GM19438 (cell line): ENCODE results near the gene CARMIL3.

ENCODE experiments used
- ATAC-seq: cut with Tn5 transposase; IDR thresholded peaks from one replicate; pipeline ENCODE4 v1.9.1; 2021; ENCODE audit warnings: low read depth; ENCODE audit not compliant: unreplicated experiment

Gene CARMIL3

DNA sequence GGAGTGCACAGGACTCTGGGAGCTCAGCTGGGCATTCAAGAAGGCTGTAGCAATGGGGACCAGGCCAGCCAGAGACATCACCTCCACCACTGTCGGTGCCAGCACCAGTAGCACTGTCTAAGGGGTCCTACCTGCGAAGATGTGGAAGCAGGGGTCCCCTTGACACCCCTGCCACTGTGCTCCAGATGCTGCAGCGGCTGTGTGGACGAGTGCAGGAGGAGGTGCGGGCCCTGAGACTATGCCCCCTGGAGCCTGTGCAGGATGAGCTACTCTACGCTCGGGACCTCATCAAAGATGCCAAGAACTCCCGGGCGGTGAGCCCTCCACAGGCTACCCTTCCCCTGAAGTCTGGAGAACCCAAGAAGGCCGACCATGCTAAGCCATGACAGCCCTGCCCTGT is 8.6 kb downstream of the CARMIL3 start:
- no peak for ATAC-seq

DNA sequence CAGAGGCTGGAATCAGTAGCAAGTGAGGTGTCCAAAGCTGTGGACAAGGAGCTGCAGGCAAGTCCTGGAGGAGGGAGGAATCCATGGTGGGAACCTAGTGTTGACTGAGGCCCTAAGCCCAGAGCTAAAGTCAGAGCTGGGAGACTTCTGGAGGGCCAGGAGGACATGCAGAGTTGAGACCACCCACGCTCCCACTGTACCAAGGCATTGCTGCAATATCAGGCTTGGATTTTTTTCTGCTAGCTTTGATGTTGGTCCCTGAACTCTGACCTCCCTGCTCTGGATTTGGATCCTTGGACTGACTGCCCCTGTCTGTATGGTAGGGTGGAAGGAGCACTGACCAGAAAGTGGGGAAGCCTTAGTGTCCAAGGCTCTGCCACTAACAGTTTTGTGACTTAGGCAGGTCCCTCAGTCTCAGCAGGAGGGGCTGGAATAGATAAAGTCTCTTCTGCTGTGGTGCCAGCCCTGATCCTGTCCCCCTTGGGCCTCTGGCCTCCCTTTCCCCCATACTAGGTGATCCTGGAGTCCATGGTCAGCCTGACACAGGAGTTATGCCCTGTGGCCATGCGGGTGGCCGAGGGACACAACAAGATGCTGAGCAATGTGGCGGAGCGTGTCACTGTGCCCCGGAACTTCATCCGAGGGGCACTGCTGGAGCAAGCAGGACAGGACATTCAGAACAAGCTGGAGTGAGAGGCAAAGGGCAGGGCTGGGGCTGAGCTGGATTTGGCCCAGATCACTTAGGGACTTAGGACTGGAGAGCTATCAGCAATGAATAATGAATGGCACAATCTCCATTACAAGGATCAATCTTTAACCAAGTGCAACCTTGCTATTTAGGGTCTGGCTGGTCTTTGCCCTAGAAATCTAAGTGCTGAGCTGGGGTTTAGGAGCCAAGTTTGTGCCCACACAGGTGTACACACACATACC is 9.4 kb downstream of the CARMIL3 start:
- ATAC-seq: no peak

DNA sequence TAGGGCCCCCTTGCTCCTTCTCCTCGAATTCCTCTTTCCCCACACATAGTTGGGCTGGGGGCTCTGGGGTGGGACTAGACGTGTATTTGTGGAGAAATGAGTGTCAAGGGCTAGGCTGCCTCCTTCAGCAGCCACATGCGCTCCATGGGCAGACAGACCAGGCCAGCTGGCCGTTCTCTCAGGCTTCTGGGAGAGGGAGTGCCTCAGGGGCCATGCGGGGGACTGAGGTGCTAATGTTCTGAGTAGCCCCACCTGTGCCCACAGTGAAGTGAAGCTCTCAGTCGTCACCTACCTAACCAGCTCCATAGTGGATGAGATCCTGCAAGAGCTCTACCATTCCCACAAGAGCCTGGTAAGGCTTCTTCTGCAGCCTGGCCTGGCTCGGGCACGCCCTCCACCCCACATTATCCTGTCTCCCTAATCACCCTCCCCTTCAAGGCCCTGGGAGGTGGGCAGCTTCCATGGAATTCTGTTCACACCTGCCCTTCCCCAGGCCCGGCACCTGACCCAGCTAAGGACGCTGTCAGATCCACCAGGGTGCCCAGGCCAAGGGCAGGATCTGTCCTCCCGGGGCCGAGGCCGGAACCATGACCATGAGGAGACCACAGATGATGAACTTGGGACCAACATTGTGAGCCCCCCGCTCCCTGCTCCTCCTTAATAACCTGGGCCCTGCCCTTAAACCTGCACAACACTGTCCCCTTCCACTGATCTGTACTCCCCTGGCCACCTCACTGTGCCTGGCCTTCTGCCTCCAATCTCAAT is 10.6 kb downstream of the CARMIL3 start:
- ATAC-seq: no peak

DNA sequence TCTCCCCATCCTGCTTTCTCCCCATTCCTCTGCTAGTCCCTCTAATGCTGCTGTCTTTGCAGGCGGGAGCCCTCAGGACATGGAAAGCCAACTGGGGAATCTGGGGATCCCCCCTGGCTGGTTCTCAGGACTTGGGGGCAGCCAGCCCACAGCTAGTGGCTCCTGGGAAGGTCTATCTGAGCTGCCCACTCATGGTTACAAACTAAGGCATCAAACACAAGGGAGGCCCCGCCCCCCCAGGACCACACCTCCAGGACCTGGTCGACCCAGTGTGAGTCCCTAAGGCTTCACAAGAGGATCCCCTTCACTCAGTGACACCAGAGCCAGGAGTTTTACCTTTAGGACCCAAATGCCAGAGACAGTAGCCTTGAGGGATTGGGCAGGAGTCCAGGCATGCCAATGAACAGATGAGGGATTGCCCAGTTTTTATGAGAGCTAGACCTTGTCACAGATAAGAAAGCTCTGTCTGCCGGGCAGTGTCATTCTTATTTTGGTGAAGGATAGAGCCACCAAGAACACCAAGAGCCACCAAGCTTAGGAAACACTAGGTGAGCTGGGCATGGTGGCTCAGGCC is 11.5 kb downstream of the CARMIL3 start:
- no peak for ATAC-seq

DNA sequence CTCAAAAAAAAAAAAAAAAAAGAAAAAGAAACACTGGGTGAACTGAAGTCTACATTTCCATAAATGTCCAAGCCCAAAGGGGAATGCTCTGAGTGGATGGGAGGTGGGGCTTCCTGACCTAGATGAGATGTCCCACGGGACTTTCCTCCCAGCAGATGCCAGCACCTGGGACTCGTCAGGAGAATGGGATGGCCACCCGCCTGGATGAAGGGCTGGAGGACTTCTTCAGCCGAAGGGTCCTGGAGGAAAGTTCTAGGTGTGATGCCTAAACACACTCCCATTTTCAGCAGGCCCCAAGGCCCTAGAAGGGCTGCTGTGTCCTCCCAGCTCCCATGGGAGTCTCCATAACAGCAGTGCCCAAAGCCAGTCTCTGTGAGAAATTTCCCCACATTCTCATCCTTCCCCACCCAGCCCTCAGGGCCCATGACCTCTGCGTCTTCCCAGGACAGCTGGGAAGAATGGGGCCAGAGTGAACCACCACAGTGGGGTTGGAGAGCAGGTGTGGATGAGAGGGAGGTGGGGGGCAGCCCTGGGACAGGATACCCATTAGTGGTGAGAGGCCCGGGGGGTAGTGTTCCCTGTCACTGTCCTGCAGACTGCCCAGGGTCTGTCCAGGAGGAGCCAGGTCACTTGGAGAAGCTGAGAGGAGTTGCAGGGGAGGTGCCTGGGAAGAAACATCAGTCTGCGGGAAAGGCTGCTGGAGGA is 12.4 kb downstream of the CARMIL3 start:
- no peak for ATAC-seq

DNA sequence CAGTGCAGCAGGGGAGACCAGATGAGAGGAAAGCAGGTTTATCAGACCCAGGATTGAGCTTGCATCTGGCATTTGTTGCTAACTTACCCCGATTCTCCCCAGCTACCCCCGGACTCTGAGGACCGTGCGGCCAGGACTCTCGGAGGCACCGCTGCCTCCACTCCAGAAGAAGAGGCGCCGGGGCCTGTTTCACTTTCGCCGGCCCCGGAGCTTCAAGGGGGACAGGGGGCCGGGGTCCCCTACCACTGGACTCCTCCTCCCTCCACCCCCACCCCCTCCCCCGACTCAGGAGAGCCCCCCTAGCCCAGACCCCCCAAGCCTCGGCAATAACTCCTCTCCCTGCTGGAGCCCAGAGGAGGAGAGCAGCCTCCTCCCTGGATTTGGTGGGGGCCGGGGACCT is 13.0 kb downstream of the CARMIL3 start:
- ATAC-seq: no peak

DNA sequence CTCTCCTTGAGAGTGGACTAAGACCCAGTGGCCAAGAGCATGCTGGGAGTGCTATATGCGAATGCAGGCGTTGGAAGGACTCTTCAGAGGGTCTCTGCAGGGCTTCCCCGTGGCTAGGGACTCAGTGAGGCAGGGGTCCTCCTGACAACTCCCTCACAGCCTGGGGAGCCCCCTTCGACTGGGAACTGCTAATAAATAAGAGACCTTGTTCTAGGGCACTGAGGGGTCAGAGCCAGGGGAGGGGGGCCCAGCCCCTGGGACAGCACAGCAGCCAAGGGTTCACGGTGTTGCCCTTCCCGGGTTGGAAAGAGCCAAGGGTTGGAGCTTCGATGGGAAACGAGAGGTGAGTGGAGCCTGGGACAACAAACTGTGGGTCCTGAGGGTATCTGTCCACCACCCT is 13.6 kb downstream of the CARMIL3 start:
- no peak for ATAC-seq

DNA sequence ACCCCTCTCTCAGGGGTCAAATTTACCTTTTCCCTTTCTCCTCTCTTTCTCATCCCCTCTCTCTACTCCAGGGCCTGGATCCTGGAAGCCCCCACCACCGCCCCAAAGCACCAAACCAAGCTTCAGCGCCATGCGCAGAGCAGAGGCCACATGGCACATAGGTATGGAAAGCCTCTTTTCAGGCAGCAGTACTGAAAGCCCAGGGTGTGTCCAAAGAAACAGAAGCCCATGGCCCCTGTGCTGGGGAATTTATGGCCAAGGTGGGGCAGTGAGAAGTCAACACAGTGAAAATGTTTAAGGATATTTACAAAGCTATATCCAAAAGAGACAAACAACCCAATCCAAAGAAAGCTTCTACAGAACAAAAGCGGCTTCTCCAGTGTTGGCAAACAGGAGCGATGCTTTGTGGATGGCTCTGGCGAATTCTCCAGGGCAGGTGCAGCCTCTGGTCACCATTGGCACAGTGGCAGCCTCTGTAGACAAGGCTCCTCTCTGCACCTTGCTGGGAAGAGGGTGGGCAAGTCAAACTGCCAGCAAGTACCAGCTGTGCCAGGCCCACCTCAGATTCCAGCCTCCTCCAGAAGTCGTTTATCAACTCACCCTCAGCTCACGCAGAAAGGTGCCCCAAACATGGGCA is 14.8 kb downstream of the CARMIL3 start:
- ATAC-seq: no peak

DNA sequence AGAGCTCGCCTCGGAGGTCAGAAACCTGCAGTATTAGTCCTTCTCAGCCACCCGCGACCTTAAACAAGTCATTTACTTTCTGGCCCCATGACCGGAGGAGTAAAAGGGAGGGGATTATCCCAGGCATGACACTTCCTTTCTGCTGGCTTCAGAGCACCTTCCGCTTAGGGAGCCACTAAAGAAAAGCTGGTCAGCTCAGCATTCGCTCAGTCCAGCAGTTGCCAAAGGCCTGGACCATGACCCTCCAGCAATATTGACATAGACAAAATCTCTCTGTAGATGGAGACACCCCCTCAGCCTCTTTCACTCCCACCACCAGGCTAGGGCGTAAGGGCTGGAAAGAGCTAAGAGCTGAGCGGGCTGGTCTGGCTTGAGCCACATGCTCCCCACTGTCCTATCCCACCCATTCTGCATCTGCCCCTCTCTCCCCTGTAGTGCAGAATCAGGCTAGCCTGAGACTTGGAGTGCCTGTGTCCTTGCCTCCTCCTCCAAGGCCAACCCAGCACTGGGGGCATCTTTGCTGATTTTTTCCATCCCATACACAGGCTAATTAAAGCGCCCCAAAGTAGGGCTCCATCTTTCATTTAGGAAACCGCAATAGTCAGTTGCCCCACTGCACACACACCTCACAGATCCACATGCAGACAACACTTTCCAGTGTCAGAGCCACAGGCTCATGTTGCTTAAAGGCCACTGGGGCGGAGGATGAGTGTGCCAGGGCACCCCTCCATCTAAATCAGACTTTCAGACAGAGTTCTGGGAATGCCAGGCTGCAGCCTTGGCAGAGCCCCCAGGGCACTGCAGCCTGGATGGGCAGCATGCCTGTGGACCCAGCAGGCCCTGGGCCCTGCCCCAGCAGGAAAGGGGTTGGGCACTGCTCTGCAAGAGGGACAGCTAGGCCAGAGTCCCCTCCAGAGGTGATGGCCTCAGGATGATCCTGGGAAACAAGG is 15.6 kb downstream of the CARMIL3 start:
- no peak for ATAC-seq

DNA sequence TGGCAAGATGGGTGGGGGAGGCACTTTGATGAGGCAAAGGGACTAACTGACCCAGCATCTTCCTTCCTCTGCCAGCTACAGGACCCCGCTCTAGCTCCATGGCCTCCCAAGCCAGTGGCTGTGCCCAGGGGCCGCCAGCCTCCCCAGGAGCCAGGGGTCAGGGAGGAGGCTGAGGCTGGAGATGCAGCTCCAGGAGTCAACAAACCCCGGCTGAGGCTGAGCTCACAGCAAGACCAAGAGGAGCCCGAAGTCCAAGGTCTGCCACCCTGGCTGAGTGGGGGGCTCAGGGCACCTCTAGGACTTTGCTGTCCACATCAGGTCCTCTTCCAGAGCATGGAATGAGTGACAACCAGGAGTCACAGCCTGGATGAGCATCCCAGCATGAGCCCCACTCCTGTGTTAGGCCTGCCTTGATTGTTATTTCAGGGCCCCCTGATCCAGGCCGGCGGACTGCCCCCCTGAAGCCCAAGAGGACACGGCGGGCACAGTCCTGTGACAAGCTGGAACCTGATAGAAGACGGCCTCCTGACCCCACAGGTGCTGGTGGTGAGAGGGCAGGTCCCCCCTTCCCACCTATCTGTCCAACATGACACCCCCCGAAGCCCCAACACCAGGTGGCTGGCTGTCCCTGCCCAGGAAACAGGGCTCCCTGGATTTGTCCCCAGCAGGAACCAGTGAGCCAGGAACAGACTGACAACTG is 17.1 kb downstream of the CARMIL3 start:
- no peak for ATAC-seq

DNA sequence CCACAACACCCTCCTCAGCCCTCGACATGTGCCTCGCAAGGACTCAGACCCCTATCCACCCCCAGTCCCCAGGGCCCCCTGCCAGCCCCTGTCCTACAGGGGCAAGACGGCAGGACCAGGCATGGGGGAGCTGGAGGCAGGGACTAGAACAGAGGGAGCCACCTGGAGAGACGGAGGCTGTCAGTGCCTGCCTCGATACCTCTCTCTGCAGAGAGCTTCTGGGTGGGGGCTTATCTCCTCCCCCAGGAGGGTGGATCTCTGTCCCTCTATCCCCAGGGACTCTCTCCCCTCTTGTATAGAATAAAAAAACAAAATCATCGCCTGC is 17.6 kb downstream of the CARMIL3 start:
- ATAC-seq: no peak

DNA sequence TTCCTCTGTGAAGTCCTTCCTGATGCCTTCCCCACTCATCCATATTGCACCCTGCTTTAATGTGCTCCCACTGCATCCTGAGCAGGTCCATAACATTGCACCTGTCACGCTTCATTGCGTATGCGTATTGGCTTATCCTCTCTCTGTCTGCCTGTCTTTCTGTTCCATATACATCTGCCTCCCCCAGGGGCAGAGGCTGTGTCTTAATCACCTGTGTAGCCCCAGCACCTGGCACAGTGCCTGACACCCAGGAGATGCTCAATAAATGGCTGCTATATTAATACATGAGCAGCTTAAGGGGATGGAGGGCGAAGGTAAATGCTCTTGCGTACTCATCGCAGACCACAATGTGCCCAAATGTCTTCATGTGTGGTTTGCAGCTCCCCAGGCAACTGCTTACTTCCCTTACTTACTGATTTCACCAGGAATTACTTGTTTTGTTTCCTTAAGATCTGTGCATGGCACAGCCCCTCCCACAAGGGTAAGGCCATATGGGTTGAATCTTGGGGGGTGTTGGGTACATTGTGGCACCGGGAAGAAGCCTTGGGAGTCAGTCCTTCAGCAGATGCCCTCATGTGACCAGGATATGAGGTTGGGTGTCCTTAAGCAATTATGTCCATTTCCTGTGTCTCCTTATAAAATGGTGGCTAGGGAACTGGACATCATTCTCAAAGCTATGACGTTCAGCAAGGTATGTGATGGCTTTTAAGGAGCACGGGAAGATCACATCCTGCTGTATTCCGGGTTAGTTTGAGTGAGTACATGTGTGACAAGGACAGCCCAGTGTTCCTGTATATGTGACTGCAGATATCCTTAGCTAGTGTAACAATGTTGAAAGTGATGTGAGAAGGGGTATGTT is 18.7 kb downstream of the CARMIL3 start:
- ATAC-seq: no peak

DNA sequence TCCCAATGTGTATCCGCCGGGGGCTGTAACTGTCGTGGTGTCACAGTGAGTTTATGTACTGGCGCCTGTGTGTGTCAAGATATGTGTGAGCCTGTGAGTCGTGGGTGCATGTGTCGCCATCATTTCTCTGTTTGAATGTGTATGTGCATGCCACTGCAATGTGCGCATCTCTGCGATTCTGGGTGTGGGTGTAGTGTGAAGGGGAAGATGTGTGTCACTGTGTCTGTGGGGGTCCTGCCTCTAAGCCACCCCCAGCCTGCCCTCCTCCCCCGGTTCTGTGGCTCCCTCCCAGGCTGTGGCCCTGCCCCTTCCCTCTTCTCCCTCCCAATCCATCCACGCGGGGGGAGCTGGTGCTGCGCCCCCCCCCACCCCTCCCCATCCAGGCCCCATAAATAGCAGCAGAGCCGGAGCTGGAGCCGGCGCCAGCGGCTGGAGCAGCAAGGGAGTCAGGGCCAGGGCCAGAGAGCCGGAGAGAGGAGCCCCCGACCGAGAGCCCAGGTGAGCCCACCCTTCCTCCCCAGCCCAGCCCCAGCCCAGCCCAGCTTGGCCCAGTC is 19.4 kb downstream of the CARMIL3 start, which contains the start of gene CPNE6:
CPNE6 (plus strand) TSS at position 419 of the 554 bp plus-strand sequence. CDS start 1,375 bp downstream, outside the sequence.
- no peak for ATAC-seq

DNA sequence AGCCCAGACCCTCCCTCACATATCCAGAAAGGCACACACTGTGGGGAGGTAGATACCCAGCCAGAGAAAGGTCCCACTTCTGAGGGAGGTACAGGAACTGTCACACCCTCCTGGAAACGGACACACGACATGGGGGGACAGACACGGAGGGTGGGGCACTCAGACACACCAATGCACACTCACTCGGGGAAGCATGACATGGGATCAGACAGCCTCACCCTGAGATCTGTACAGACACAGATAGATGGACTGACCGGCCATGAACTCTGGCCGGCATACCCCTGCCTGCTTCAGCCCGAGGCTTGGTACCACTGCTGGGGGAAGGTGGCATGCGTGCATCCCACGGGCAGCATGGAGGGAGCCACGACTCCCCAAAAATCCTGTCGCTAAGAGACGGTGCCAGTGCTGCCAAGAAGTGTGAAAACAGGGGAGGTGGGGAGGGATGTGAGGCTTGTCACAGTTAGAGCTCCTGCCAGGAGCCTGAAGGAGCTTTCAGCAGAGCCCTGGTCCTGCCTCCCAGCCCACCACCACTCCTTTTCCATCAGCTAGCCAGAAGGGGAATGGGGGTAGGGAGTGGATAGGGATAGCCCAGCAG is 20.1 kb downstream of the CARMIL3 start:
- ATAC-seq: no peak

DNA sequence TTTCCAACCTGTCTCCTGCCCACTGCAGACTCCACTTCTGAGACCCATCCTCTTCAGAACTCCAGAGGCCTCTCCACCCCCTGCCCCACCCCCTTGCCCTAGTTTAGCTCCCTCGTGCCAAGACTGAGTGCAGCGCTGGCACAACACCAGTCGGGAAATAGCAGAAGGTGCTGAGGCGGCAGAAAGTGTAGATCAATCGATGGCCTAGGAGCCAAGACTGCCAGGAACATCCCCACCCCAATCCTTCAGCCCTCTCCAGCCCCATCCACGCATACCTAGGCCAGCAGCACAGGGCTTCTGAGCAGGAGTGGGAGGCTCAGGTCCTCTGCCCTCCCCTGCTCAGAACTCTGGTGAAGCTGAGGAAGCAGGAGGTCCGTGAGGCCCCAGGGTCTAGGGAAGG is 20.6 kb downstream of the CARMIL3 start:
- ATAC-seq: no peak

DNA sequence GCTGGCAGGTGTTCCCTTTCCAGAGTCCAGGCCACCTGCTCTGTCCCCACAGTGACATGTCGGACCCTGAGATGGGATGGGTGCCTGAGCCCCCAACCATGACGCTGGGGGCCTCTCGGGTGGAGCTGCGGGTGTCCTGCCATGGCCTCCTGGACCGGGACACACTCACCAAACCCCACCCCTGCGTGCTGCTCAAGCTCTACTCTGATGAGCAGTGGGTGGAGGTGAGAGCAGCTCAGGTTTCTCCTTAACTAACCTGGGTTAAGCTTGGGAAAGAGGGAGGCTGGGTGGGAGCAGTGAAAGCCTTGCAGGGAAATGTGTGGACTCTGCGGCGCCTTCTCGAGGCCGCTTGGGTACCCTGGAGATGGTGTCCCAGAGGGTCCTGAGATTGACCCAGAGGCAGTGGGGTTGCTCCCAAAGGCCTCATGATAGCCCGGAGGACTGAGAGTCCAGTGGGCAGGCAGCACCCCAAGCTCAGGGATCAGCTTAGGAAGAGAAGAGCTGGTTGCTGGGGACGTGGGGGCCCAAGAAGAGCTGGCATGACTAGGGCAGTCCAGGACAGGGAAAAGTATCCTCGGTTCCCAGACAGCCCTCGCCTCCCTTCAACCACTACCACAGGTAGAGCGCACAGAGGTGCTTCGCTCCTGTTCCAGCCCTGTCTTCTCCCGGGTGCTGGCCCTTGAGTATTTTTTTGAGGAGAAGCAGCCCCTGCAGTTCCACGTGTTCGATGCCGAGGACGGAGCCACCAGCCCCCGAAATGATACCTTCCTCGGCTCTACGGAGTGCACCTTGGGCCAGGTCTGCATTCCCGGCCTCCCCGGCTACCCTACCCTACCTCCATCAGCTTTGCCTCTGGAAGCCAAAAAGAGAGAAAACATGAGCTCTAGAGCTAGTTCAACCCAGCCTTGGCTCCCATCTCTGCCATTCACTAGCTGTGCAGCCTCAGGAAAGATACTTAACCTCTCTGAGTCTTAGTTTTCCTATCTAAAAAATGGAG is 21.4 kb downstream of the CARMIL3 start:
- ATAC-seq: no peak
